Measurements from ENCODE around the gene SPACDR.
"Not testable (repeated sequence)": the region's sequence is repeated elsewhere in the genome, so short reads cannot be mapped to it uniquely, and the experiment has no call there.

Gene SPACDR, protein sequence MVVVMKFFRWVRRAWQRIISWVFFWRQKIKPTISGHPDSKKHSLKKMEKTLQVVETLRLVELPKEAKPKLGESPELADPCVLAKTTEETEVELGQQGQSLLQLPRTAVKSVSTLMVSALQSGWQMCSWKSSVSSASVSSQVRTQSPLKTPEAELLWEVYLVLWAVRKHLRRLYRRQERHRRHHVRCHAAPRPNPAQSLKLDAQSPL

DNA sequence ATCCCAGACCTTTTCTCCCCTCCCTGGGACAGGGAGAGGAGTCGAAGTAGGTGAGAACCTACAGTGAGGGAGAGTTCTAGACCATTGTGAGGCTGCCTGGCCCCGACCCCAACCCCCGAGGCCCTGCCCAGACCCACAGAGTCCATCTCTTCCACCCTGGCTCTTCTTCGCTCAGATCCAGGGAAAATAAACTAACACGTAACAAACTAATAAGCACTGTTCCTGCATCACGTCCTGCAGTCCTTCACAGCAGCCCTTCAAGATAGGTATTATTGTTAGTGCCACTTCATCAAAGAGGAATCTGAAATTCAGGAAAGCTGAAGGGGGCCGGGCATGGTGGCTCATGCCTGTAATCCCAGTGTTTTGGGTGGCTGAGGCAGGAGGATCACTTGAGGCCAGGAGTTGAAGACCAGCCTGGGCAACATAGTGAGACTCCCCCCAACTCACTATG is at the start of gene SPACDR:
Gene SPACDR (minus strand): TSS at position 51 of the 451 bp plus-strand sequence. CDS start 235 bp downstream, outside the sequence.
- in situ Hi-C loops (cut with MboI; ENCODE audit: low sequenced_read_pairs): no loop called here

DNA sequence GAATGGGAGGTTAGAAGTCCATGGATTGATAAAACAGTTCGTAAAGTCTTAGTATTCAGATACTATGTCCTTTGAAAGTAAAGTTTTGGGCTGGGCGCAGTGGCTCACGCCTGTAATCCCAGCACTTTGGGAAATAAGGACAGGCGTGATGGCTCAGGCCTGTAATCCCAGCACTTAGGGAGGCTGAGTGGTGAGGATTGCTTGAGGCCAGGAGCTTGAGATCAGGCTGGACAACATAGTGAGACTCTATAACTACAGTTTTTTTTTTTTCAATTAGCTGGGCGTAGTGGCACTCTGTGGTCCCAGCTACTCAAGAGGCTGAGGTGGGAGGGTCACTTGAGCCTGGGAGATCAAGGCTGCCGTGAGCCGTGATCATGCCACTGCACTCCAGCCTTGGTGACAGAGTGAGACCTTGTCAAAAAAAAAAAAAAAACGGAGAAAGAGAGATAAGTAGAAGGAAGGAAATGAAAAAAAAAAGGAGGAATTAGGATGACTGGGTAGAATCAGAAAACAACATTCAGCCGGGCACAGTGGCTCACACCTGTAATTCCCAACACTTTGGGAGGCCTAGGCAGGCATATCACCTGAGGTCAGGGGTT is 49.3 kb upstream of the SPACDR start:
- in situ Hi-C loops (cut with MboI; ENCODE audit: low sequenced_read_pairs): no loop called here

DNA sequence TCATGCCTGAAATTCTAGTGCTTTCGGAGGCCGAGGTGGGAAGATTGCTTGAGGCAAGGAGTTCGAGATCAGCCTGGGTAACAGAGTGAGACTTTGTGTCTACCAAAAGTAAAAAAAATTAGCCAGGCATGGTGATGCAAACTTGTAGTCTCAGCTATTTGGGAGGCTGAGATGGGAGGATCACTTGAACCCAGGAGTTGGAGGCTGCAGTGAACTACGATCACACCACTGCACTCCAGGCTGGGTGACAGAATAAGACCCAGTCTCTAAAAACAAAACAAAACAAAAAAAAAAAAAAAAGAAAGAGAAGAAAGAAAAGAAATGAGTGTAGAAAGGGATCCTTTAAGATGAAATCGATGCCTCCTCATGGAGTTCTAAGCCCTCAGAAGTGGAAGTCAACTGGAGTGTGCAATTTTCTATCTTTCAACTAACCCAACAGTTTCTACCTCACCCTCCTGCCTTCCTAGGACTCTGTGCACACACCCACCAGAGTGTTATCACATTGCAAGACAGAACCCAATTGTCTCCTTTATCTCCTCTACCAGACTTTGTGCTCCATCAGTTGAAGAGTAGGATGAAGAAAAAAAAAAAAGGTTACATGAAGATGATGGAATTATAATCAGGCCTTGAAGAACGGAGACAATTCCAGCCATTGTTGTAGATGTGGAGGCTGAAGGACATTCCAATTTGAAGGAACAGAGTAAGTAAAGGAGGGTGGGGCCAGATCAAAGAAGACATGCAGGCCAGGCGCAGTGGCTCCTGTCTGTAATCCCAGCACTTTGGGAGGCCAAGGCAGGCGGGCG is 46.6 kb upstream of the SPACDR start:
- in situ Hi-C loops (cut with MboI; ENCODE audit: low sequenced_read_pairs): no loop called here

DNA sequence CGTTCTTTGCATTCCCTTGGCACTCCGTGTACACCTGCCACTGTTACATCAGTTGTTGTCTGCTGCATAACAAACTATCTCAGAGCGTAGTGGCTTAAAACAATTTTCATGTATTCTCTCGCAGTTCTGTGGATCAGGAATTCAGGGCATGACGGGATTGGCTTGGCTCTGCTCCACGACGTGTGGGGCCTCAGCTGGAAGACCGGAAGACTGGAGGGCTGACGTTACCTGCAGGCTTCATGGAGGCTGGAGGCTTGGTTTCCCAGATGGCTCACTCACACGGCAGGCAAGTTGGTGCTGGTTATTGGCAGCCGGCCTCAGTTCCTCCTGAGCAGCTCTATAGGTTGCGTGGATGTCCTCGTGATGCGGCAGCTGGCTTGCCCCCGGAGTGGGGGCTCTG is 45.2 kb upstream of the SPACDR start:
- in situ Hi-C loops (cut with MboI; ENCODE audit: low sequenced_read_pairs): no loop called here

DNA sequence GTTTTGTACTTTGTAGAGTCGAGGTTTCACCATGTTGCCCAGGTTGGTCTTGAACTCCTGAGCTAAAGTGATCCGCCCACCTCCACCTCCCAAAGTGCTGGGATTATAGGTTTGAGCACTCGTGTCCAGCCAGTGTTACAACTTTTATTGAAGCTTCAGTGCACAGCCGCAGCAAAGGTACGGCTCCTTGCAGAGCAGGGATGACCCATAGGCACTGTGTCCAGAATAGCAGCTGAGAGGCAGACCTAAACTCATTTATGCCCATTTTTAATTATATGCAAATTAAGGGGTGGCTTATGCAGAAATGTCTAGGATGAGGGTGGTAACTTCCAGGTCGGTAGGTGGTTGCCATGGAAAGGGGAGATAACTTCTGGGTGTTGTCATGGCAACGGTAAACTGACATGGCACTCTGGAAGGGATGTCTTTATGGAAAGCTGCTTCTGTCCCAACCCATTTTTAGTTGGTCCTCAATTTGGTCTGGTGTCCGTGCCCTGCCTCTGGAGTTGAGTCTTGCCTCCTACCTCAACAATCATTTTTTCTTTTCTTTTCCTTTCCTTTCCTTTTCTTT is 42.4 kb upstream of the SPACDR start:
- in situ Hi-C loops (cut with MboI; ENCODE audit: low sequenced_read_pairs): no loop called here

DNA sequence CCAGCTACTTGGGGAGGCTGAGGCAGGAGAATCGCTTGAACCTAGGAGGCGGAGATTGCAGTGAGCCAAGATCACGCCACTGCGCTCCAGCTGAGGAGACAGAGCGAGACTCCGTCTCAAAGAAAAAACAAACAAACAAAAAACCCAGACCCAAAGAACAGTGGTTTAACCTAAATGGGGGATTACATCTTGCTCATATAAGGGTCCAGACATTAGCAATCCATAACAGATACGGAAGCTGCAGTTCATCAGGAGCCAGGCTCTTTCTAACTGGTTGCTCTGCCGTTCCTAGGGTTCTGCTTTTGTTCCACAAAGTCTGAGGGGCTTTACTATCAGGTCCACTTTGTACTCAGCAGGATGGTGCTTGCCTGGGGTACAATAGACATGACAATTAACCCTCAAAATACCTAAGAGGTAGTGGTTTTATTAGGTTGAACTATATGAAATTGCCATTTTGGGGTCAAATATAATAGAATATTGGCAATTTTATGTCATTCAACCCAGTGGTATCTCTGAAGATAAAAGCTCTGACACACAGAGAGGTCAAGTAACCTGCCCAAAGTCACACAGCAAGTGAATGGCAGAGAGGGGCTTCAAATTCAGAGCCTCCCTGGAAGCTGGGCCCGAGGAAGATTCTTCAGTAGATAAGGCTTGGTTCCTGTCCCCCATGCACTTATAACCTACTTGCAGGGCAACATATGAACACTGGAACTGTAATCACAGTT is 41.0 kb upstream of the SPACDR start:
- in situ Hi-C loops (cut with MboI; ENCODE audit: low sequenced_read_pairs): no loop called here

DNA sequence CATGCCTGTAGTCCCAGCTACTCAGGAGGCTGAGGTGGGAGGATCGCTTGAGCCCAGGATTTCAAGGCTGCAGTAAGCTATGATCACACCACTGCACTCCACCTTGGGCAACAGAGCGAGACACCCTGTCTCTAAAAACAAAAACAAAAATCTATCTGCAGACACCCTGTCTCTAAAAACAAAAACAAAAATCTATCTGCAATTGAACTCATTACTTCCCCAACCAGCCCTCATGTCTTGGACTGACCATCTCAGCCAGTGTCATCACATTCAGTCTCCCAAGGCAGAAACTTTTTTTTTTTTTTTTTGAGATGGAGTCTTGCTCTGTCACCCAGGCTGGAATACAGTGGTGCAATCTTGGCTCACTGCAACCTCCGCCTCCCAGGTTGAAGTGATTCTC is 40.0 kb upstream of the SPACDR start:
- in situ Hi-C loops (cut with MboI; ENCODE audit: low sequenced_read_pairs): not testable (repeated sequence)

DNA sequence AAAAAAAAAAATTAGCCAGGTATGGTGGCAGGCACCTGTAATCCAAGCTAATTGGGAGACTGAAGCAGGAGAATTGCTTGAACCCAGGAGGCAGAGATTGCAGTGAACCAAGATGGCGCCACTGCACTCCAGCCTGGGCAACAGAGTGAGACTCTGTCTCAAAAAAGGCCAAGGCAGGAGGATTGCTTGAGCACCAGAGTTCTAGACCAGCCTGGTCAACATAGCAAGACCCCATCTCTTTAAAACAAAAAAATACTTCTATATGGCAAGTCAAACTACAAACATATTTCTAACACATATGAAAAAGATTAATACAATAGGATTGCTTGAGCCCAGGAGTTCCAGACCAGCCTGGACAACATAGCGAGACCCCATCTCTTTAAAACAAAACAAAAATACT is 36.7 kb upstream of the SPACDR start:
- in situ Hi-C loops (cut with MboI; ENCODE audit: low sequenced_read_pairs): not testable (repeated sequence)

DNA sequence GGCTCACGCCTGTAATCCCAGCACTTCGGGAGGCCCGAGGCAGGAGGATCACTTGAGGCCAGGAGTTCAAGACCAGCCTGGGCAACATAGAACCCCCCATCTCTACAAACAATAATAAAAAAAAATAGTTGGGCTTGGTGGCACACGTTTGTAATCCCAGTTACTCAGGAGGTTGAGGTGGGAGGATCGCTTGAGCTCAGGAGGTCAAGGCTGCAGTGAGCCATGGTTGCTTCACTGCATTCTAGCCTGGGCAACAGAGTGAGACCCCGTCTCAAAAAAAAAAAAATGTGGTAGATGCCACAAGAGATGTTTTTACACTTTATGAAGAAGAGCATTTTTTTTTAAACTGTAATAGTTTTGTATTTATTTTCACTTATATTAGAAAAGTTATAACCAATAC is 32.4 kb upstream of the SPACDR start:
- in situ Hi-C loops (cut with MboI; ENCODE audit: low sequenced_read_pairs): no loop called here

DNA sequence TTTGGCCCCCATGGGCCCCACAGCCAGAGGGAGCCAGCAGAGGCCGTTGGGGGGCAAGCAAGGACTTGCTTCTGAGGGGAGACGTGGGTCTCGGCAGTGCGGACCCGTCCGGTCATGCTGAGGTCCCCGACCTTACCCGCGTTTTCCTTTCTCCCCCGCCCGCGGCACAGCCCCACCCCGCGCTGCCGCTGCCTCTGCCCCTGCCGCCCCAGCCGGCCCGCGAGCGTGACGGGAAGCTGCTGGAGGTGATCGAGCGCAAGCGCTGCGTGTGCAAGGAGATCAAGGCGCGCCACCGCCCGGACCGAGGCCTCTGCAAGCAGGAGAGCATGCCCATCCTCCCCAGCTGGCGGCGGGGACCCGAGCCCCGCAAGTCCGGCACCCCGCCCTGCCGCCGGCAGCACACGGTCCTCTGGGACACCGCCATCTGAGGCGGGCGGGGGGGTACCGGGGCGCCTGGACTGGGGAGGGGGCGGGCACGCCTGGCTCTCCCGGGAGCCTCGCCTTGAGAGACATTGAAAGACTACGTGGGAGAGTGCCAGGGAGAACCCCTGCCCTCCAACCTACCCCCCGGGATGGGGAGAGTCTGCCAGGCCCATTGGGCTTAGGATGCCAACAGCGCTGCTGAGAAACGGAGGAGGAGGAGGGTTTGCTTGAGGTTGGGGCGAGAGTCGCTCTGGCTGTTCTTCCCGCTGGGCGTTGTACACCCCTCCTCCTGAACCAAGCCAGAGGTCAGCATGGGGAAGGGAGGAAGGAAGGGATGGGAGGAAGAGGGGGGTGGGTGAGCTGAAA is 29.6 kb upstream of the SPACDR start:
- in situ Hi-C loops (cut with MboI; ENCODE audit: low sequenced_read_pairs): no loop called here

DNA sequence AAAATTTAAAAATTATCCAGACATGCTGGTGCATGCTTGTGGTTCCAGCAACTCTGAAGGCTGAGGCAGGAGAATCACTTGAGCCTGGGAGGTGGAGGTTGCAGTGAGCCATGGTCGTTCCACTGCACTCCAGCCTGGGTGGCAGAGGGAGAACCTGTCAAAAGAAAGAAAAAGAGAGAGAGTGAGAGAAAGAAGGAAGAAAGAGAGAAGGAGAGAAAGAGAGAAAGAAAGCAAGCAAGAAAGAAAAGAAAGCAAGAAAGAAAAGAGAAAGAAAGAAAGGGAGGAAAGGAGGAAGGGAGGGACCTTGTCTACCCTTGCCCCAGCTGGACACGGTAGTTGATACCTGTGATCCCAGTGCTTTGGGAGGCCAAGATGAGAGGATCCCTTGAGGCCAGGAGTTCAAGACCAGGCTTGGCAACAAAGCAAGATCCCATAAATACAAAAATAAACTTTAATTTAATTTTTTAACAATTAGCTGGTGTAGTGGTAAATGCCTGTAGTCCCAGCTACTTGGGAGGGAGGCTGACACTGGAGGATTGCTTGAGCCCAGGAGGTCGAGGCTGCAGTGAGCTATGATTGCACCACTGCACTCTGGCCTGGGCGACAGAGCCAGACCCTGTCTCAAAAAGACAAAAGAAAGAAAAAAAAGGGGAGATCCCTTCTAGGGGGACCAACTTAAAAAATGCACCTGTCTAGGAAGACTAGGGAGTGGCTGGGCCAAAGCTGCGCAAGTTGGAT is 28.8 kb upstream of the SPACDR start:
- in situ Hi-C loops (cut with MboI; ENCODE audit: low sequenced_read_pairs): no loop called here

DNA sequence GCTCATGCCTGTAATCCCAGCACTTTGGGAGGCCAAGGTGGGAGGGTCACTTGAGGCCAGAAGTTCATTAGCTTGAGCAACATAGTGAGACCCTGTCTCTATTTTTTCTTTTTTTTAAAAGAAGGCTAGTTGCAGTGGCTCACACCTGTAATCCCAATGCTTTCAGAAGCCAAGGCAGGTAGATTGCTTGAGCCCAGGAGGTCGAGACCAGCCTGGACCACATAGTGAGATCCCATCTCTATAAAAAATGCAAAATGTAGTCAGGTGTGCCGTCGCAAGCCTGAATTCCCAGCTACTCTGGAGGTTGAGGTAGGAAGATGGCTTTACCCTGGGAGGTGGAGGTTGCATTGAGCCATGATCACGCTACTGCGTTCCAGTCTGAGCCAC is 27.1 kb upstream of the SPACDR start:
- in situ Hi-C loops (cut with MboI; ENCODE audit: low sequenced_read_pairs): no loop called here

DNA sequence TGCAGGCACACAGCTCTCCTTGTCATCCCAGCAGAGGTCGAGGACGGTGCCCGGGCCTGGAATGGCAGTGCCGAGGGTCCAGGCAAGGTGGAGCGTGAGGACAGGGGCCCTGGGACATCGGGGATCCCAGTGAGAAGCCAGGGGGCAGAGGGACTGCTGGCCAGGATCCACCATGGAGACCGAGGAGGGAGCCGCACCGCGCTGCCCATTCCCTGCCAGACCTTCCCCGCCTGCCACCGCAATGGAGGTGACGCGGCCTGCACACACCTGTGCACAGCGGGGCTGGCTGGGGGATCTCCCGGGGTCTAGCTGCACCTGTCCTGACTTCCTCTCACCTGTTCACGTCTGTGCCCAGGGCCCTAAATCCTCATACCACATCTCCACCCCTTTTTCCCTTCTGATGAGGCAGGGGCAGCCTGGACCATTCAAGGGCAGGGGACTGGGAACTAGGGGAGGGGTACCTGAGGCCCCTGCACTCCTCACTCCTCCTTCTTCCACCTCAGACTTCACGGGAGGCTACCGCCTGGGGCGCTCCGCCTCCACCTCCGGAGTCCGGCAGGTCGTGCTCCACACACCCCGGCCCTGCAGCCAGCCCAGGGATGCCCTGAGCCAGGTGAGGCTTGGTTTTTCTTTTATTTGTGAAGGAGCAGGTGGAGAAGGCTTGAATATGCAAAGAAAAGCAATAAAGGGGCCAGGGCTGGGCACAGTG is 26.6 kb upstream of the SPACDR start:
- in situ Hi-C loops (cut with MboI; ENCODE audit: low sequenced_read_pairs): no loop called here

DNA sequence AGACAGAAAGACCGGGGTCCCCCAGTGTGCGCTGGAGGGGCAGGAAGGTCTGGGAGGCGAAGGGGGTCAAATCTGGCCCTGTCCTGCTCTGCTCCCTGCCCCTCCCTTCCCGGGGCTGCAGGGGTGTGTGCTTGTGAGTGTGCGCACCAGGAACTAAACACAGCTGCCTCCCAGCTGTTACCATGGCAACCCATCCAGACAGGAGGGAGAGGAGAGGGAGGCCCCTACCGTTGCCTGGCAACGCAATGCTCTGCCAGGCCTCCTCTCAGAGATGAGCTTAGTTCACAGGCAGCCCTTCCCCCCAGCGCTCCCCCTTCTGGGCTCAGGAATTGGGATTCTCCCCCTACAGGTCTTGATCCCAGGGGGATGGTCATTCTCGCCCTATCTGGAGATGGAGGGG is 25.8 kb upstream of the SPACDR start:
- in situ Hi-C loops (cut with MboI; ENCODE audit: low sequenced_read_pairs): no loop called here

DNA sequence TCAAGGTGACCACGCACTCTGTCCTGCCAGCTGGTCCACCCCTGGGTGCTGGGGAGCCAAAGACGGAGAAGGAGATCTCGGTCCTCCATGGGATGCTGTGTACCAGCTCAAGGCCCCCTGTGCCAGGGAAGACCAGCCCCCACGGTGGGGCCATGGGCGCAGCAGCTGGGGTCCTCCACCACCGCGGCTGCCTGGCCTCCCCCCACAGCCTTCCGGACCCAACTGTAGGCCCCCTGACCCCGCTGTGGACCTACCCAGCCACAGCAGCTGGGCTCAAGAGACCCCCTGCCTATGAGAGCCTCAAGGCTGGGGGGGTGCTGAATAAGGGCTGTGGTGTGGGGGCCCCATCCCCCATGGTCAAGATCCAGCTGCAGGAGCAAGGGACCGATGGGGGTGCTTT is 25.1 kb upstream of the SPACDR start:
- in situ Hi-C loops (cut with MboI; ENCODE audit: low sequenced_read_pairs): no loop called here

DNA sequence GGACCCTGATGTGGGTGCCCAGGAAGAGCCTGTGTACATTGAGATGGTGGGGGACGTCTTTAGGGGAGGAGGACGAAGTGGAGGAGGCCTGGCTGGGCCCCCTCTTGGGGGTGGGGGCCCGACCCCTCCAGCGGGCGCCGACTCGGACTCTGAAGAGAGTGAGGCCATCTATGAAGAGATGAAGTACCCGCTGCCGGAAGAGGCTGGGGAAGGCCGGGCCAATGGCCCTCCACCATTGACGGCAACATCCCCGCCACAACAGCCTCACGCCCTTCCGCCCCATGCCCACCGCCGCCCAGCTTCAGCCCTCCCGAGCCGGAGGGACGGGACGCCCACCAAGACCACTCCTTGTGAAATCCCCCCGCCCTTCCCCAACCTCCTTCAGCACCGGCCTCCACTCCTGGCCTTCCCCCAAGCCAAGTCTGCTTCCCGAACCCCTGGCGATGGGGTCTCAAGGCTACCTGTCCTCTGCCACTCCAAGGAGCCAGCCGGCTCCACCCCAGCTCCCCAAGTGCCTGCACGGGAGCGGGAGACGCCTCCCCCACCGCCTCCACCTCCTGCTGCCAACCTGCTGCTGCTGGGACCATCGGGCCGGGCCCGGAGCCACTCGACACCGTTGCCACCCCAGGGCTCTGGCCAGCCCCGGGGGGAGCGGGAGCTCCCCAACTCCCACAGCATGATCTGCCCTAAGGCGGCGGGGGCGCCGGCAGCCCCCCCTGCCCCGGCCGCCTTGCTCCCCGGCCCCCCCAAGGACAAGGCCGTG is 24.5 kb upstream of the SPACDR start:
- in situ Hi-C loops (cut with MboI; ENCODE audit: low sequenced_read_pairs): no loop called here

DNA sequence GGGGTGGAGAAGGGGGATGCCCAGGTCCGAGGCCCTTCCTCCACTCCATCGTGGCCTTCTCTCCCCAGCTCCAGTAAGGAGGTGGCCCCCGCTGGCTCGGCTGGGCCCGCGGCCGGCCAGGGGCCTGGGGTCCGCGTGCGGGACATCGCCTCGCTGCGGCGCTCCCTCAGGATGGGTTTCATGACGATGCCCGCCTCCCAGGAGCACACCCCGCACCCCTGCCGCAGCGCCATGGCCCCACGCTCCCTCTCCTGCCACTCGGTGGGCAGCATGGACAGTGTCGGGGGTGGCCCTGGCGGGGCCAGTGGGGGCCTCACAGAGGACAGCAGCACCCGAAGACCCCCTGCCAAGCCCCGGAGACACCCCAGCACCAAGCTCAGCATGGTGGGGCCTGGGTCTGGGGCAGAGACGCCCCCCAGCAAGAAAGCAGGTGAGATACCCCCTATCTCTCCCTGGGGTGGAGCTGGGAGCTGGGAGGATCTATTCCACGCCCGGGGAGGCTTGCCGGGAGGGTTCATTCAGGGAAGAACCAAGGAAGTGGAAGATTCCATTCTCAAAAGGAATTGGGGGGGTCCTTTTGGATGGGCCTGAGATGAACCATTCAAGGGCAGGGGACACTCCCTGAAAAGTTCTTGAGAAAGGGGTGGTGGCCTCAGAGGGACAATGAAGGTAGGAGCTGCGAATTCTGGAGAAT is 22.8 kb upstream of the SPACDR start:
- in situ Hi-C loops (cut with MboI; ENCODE audit: low sequenced_read_pairs): no loop called here
